Breast epithelium (tissue), 3 donors: ENCODE measurements around the gene LPCAT2.

Experiments used
- POLR2A ChIP-seq: fragments of 450-650 bp; IDR thresholded peaks from one replicate; pipeline ENCODE4 v1.6.1; 2016; ENCODE audit warnings: antibody characterized with exemption, mild to moderate bottlenecking, moderate library complexity
- POLR2AphosphoS5 ChIP-seq, 3 donors: sonication (generic); formaldehyde crosslinking; IDR thresholded peaks; one replicate each; pipeline ENCODE4 v1.6.1; 2017; ENCODE audit warnings: antibody characterized with exemption in 3 of 3
- TF ChIP-seq, protein P1 (sequence below), 3 donors: fragments of 450-650 bp; IDR thresholded peaks; one replicate each; pipeline ENCODE4 v1.5.1; 2016 to 2017; ENCODE audit warnings: antibody characterized with exemption in 3 of 3, mild to moderate bottlenecking in 3 of 3, moderate library complexity in 3 of 3

DNA sequence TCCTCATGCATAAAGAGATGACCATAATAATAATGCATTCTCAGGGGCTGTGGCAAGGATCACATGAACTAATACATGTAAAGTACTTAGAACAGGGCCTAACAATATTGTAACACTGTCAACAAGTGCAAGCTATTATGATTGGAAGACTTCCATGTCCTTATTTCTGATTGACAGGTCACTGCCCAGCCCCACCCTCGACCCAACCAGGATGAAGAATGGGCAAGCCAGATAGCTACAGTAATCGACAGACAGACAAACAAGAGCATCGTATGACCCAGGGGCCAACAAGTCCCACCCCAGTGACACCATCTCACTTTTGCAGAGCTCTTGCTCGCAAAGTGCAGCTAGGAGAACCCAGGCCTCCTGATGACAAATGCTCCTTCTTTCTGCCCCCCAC, 44.5 kb upstream of the LPCAT2 start:
- no peak for TF ChIP-seq POLR2A
- TF ChIP-seq, protein P1, sequence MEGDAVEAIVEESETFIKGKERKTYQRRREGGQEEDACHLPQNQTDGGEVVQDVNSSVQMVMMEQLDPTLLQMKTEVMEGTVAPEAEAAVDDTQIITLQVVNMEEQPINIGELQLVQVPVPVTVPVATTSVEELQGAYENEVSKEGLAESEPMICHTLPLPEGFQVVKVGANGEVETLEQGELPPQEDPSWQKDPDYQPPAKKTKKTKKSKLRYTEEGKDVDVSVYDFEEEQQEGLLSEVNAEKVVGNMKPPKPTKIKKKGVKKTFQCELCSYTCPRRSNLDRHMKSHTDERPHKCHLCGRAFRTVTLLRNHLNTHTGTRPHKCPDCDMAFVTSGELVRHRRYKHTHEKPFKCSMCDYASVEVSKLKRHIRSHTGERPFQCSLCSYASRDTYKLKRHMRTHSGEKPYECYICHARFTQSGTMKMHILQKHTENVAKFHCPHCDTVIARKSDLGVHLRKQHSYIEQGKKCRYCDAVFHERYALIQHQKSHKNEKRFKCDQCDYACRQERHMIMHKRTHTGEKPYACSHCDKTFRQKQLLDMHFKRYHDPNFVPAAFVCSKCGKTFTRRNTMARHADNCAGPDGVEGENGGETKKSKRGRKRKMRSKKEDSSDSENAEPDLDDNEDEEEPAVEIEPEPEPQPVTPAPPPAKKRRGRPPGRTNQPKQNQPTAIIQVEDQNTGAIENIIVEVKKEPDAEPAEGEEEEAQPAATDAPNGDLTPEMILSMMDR (IDR thresholded peaks at IDR 0.05), result no peak
- TF ChIP-seq POLR2AphosphoS5 (IDR thresholded peaks at IDR 0.05), result no peak
